Measurements from ENCODE around the gene ARL8B.
A peak's percentile ranks its signal among the peaks of the same experiment; 100 is the strongest.
"Not testable (repeated sequence)": the region's sequence is repeated elsewhere in the genome, so short reads cannot be mapped to it uniquely, and the experiment has no call there.

ARL8B gene

GRCh38 chr3:5122030-5122740 lies at the start of gene ARL8B:
Gene ARL8B (plus strand): TSS chr3:5122292. CDS start chr3:5122466, 174 bp downstream.
- DNase-seq = peak; percentile 92

DNA sequence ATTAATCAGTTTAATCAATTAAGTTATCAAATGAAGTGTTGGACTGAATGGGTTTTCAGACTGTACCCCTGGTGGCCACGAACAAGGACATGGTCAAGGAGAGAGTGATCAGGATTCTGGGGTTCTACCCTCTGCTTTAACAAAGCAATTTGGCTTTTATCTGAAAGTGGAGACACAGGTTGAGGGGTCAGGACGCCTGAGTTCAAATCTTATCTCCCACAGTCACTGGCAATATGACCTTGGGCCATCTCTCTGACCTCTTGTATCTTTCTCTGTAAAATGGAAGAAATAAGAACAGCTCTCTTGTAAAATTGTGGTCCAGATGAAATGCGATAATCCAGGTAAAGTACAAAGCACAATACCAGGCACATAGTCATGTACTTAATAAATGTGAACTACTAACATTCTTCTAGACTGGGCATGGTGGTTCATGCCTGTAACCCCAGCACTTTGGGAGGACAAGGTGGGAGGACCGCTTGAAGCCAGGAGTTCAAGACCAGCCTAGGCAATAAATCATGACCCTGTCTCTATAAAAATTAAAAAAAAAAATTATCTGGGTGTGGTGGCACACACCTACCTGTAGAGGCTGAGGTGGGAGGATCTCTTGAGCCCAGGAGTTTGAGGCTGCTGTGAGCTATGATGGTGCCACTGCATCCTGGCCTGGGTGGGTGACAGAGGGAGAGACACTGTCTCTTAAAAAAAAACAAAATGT lies 48.6 kb upstream of the ARL8B start:
- DNase-seq = no peak

DNA sequence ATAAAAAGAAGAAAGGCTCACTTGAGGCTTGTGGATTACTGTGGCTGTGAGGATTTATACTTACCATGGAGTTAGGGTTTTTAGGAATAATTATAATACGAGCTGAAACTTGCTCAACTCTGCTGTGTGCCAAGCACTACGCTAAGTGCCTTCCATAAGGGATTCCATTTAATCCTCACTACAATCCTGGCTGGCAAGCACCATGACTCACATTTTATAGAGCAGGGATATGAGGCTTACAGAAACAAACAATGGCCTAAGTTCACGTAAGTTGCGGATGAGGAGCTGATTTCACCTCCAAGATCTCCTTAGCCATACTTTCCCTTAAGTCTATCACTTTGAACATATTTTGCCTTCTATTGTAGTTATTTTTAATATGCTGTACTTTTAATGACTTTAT lies 43.9 kb upstream of the ARL8B start:
- DNase-seq = no peak

- no peak for DNase-seq
These were observed 42.3 kb upstream of the ARL8B start for GRCh38 chr3:5079761-5080160.

- no peak for DNase-seq
These were observed 41.1 kb upstream of the ARL8B start for GRCh38 chr3:5080779-5081550.

- DNase-seq = not testable (repeated sequence)
These were observed 39.9 kb upstream of the ARL8B start for GRCh38 chr3:5081973-5082788.

DNA sequence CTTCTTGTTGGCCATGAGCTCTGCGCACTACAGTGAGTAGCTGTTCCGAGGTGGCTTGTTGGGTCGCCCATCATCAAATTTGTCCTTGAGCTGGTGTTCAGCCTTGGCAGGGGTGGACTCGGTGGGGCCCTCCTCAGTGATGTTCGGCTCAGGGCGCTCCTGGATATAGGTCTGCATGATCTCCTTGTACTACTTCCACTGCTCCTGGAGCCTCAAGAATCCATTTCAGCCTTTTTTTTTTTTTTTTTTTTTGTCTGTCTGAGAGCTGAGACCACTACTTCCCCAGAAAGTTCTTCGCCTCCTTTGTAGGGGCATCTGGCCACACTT lies 39.3 kb upstream of the ARL8B start:
- DNase-seq = no peak

- DNase-seq = no peak
These were observed 37.9 kb upstream of the ARL8B start for GRCh38 chr3:5084224-5084623.

GRCh38 chr3:5086708-5087107 lies 35.4 kb upstream of the ARL8B start:
- no peak for DNase-seq

DNA sequence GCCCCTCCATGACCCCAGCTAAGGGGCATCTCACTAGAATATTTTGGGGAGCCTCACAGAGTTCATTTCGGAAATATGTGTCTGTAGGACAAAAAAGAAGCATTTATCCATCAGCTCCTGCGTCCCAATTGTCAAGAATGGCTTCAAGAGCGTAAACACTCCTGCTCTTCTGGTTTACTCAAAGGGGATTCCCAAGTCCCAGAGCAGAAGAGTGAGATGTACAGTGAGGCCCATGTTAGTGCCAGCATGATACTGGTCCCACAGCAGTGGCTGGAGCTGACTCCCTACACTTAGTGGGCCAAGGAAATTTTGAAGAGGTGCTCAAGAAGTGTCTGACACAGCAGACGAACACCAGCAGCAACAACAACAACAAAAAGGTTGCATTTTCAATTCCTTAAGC lies 34.9 kb upstream of the ARL8B start:
- DNase-seq = no peak

GRCh38 chr3:5090197-5090596 lies 31.9 kb upstream of the ARL8B start:
- no peak for DNase-seq

DNA sequence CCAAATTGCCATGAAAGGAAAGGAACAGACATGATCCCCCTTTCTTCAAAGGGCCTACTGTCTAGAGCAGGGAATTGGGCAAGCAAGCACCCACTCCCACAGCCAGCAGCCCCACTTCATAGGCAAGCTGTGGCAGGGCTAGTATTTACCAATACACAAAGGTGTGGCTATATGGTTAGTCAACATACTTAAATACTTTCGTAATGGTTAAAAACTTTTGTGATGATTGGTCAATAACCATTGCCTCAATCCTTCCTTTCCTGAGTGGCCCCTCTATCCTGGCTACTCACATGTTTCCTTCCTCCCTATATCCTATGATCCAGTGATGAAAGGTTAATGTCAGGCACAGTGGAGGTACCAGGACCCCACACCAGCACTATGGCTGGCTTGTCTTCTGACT lies 30.1 kb upstream of the ARL8B start:
- DNase-seq = no peak

GRCh38 chr3:5093731-5094130 lies 28.4 kb upstream of the ARL8B start:
- DNase-seq = no peak

GRCh38 chr3:5095886-5096285 lies 26.2 kb upstream of the ARL8B start:
- DNase-seq = no peak

DNA sequence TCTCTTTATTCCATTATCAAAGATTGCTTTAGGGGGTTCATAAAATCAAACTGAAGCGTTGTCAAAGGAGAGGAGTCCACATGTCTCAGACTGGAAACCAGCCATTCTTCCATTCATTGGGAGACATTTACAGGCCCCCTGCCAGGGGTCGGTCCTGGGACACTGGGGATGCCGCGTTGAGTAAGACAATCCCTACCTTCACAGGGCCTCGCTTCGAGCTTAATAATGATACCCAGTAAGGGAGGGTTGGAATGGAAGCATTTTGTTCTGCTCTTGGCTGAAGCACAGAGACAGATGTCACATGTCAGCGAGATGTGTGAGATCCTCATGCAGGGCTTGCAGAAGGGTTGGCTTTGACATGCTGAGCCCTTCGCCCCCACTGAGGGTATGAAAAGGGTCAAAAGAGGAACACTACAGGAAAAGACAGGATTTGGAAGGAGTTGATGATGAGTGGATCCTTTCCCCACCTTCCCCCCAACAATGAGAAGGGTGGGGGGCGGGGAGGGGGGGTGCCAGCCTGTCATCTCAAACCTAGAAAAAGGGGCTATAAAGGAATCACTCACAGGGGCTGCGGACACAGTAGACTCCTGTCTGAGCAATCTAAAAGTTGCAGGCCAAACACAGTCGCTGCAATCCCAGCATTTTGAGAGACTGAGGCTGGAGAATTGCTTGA lies 25.6 kb upstream of the ARL8B start:
- no peak for DNase-seq

DNA sequence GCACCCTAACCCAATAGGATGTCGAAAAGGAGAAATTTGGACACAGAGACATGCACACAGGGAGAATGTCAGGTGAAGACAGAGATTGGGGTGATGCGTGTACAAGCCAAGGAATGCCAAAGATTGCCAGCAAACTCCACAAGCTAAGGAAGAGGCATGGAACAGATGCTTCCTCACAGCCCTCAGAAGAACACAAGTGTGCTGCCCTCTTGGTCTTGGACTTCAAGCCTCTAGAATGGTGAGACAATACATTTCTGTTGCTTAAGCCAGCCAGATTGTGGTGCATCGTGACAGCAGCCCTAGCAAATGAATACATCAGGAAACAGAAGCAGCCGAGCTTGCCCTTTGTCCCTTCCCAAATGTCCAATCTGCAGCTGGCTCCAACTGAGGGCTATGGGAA lies 23.7 kb upstream of the ARL8B start:
- DNase-seq = no peak

DNA sequence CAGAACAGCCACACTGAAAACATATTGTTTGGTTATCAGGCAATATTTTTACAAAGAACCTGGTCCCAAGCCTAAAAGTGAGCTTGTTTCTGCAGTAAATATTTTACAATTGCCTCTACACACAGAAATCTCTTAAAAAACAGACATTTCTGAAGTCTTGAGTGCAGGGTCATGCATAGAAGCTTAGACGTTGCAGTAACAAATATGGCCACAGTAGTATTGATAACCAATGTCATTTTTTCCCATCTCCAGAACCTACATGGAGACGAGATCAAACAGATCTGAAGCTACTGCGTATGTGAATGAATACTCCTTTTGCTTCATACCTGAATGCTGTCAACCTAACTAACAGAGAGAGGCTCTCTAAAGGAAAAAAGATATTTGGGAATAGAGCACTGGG lies 19.6 kb upstream of the ARL8B start:
- DNase-seq = no peak

DNA sequence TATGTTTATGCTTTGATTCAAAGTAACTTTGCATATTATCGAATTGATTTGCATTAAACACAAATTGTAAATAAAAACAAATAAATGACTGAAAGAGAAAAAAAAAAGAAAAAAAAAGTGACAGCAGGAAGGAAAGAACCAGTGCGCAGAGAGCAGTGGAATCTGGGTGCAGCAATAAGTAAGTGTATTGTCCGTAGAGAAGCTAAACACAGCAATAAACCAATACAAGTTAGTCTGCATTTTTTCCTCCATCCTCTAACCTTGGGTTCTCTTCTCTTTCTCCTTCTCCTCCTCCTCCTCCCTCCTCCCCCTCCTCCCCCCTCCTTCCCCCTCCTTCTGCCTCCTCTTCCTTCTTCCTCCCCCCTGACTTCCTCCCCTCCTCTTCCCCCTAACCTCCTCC lies 18.3 kb upstream of the ARL8B start:
- no peak for DNase-seq

DNA sequence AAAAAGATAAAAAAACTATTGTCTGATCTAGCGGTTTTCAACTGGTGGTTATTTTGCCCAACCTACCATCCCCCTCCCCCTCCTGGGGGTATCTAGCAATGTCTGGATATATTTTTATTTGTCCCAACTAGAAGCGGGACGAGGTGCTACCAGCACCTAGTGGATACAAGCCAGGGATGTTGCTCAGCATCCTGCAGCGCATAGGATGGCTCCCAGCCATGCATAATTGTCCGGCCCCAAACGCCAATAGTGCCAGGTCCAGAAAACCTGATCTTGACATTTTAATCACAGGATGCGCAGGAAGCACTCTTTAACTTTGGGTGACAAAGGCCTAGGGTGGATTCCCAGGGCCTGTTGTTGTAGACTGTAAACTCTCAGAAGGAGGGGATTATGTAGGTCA lies 17.0 kb upstream of the ARL8B start:
- DNase-seq = no peak

DNA sequence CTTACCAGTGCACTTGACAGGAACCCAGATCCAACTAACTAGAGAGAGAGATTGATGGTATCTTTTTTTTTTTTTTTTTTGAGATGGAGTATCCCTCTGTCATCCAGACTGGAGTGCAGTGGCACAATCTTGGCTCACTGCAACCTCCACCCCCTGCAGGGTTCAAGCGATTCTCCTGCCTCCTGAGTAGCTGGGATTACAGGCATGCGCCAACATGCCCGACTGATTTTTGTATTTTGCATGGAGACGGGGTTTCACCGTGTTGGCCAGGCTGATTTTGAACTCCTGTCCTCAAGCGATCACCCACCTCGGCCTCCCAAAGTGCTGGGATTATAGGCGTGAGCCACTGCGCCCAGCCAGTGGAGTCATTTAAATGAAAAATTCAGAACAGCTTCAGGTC lies 15.7 kb upstream of the ARL8B start:
- not testable (repeated sequence) for DNase-seq

- not testable (repeated sequence) for DNase-seq
These were observed 15.2 kb upstream of the ARL8B start for GRCh38 chr3:5106933-5107334.

DNA sequence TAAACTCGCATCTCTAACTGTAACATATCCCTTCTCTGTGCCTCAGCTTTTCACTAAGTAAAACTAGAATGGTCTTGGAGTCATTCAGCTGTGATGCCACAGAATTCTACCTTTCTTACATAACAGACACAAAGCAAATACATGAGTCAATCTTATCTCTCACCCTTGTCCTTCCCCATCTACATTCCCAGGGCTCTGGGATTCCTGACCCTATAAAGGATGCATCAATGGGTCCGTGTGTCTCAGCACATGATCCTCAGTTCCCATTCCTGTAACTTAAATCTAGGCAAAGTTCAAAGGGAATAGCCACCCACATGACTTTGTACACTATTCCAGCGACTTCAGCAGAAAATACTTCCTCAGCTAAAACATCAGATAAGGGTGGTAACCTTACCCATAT lies 11.8 kb upstream of the ARL8B start:
- no peak for DNase-seq

- DNase-seq = no peak
These were observed 10.0 kb upstream of the ARL8B start for GRCh38 chr3:5112043-5112442.
